HEK293T (cell line): ENCODE measurements around the gene PGA4.

Experiments
- ARNT ChIP-seq: fragments of 450-650 bp; IDR thresholded peaks from 2 replicates; pipeline ENCODE4 v1.6.1; 2017; ENCODE audit warnings: mild to moderate bottlenecking
- BHLHE40 ChIP-seq: fragments of 450-650 bp; IDR thresholded peaks from 2 replicates; pipeline ENCODE4 v1.6.1; 2016; ENCODE audit warnings: mild to moderate bottlenecking, moderate library complexity, borderline replicate concordance
- ELF4 ChIP-seq: fragments of 450-650 bp; IDR thresholded peaks from 2 replicates; pipeline ENCODE4 v1.6.1; 2017; ENCODE audit warnings: antibody characterized with exemption
- FOXA1 ChIP-seq: fragments of 450-650 bp; IDR thresholded peaks from 2 replicates; pipeline ENCODE4 v1.6.1; 2016; ENCODE audit warnings: mild to moderate bottlenecking
- FOXK2 ChIP-seq: fragments of 450-650 bp; IDR thresholded peaks from 2 replicates; pipeline ENCODE4 v1.6.1; 2016; ENCODE audit warnings: mild to moderate bottlenecking
- HDGF ChIP-seq: fragments of 450-650 bp; IDR thresholded peaks from 2 replicates; pipeline ENCODE4 v1.6.1; 2017; ENCODE audit warnings: antibody characterized with exemption, borderline replicate concordance
- PKNOX1 ChIP-seq: fragments of 450-650 bp; IDR thresholded peaks from 2 replicates; pipeline ENCODE4 v1.6.1; 2016
- SP1 ChIP-seq: fragments of 450-650 bp; IDR thresholded peaks from 2 replicates; pipeline ENCODE4 v1.6.1; 2017
- SUZ12 ChIP-seq: fragments of 450-650 bp; IDR thresholded peaks from 2 replicates; pipeline ENCODE4 v1.6.1; 2016; ENCODE audit warnings: mild to moderate bottlenecking
- TARDBP ChIP-seq: fragments of 450-650 bp; IDR thresholded peaks from 2 replicates; pipeline ENCODE4 v1.6.1; 2016
- ZNF384 ChIP-seq: fragments of 450-650 bp; IDR thresholded peaks from 2 replicates; pipeline ENCODE4 v1.6.1; 2016

- TF ChIP-seq BHLHE40 (no peak), ARNT (no peak), PKNOX1 (no peak), FOXK2 (no peak), ZNF384 (no peak), HDGF (no peak), SP1 (no peak), FOXA1 (no peak), SUZ12 (no peak), TARDBP (no peak), ELF4 (no peak)
Observed at GRCh38 chr11:61172356-61172755, 49.8 kb upstream of the PGA4 start.
